ENCODE measurements around the gene SRL.

DNA sequence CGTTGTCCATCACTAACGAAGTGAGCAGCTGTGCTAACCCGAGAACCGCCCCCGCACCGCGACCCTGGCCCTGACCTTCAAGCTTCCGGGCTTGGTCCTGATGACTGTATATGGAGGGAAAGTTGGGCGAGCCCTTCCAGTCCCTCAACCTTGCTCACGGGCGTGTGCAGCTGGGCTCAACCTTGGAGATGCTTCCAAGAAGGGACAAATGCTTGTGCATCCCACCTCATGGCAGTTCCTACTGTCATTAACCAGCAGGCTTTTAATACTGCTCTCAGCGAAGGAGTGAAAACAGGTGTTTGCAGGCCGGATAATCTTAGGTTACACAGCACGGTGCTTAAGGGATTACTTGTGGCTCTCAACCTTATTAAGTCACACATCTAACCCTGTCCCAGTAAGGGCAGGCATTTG, 33.5 kb downstream of the SRL start:
- TF ChIP-seq, protein P1, sequence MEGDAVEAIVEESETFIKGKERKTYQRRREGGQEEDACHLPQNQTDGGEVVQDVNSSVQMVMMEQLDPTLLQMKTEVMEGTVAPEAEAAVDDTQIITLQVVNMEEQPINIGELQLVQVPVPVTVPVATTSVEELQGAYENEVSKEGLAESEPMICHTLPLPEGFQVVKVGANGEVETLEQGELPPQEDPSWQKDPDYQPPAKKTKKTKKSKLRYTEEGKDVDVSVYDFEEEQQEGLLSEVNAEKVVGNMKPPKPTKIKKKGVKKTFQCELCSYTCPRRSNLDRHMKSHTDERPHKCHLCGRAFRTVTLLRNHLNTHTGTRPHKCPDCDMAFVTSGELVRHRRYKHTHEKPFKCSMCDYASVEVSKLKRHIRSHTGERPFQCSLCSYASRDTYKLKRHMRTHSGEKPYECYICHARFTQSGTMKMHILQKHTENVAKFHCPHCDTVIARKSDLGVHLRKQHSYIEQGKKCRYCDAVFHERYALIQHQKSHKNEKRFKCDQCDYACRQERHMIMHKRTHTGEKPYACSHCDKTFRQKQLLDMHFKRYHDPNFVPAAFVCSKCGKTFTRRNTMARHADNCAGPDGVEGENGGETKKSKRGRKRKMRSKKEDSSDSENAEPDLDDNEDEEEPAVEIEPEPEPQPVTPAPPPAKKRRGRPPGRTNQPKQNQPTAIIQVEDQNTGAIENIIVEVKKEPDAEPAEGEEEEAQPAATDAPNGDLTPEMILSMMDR (conservative IDR thresholded peaks at IDR 0.05; ENCODE audit: low read length): no peak
- TF ChIP-seq EZH2phosphoT487 (IDR thresholded peaks at IDR 0.05; ENCODE audit: borderline replicate concordance): no peak
